GM10248 (cell line): ENCODE results near the gene CPM.
"Not testable (repeated sequence)": the region's sequence is repeated elsewhere in the genome, so short reads cannot be mapped to it uniquely, and the experiment has no call there.

ENCODE experiments used
- CTCF ChIA-PET: fragments of 300-600 bp; sonication (Branson Sonifier 250); formaldehyde crosslinking; extraction: SDS; loops from one replicate; lab custom pipeline; 2021; ENCODE audit warnings: antibody characterized with exemption; lab: Yijun Ruan, JAX
- POLR2A ChIA-PET: fragments of 350-650 bp; sonication (Branson Sonifier 250); formaldehyde crosslinking; extraction: SDS; loops from one replicate; lab custom pipeline; 2020; ENCODE audit warnings: antibody characterized with exemption; lab: Yijun Ruan, JAX
- DNase-seq: peaks from one replicate; pipeline ENCODE4 v3.0.0; 2012; ENCODE audit errors: extremely low spot score
- TF ChIP-seq, protein P1 (sequence below): IDR thresholded peaks from 2 replicates; pipeline ENCODE4 v1.5.1; 2012; ENCODE audit warnings: mild to moderate bottlenecking, low read depth; ENCODE audit errors: extremely low read depth, missing control alignments, control extremely low read depth

CPM gene

GRCh38 chr12:68812553-68813241 lies 120.3 kb downstream of the CPM start:
- ChIA-PET CTCF (interaction anchor here (1.4 to 3.1 kb wide), 5 partner anchors 9 to 25 kb away, joined by 3 to 21 read pairs (median 4); no protein-coding TSS in a partner anchor), POLR2A (interaction anchor here (0.5 to 0.9 kb wide), 3 partner anchors 10 to 71 kb away, joined by 3 to 7 read pairs (median 3); no protein-coding TSS in a partner anchor)
- no peak for DNase-seq
- TF ChIP-seq, protein P1, sequence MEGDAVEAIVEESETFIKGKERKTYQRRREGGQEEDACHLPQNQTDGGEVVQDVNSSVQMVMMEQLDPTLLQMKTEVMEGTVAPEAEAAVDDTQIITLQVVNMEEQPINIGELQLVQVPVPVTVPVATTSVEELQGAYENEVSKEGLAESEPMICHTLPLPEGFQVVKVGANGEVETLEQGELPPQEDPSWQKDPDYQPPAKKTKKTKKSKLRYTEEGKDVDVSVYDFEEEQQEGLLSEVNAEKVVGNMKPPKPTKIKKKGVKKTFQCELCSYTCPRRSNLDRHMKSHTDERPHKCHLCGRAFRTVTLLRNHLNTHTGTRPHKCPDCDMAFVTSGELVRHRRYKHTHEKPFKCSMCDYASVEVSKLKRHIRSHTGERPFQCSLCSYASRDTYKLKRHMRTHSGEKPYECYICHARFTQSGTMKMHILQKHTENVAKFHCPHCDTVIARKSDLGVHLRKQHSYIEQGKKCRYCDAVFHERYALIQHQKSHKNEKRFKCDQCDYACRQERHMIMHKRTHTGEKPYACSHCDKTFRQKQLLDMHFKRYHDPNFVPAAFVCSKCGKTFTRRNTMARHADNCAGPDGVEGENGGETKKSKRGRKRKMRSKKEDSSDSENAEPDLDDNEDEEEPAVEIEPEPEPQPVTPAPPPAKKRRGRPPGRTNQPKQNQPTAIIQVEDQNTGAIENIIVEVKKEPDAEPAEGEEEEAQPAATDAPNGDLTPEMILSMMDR, result no peak

DNA sequence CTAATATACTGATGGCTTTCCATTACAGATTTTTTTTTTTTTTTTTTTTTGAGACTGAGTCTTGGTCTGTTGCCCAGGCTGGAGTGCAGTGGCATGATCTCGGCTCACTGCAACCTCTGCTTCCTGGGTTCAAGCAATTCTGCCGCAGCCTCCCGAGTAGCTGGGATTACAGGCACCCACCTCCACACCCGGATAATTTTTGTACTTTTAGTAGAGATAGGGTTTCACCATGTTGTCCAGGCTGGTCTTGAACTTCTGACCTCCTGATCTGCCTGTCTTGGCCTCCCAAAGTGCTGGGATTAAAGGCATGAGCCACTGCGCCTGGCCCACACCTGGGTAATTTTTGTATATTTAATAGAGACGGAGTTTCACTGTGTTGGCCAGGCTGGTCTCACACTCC lies 121.4 kb downstream of the CPM start:
- ChIA-PET CTCF (interaction anchor here (3.1 kb wide), 1 partner anchor 19 kb away, joined by 21 read pairs; no protein-coding TSS in a partner anchor), POLR2A (interaction anchor here (0.6 to 0.7 kb wide), 2 partner anchors 120 to 173 kb away, joined by 3 to 11 read pairs; no protein-coding TSS in a partner anchor)
- not testable (repeated sequence) for DNase-seq

DNA sequence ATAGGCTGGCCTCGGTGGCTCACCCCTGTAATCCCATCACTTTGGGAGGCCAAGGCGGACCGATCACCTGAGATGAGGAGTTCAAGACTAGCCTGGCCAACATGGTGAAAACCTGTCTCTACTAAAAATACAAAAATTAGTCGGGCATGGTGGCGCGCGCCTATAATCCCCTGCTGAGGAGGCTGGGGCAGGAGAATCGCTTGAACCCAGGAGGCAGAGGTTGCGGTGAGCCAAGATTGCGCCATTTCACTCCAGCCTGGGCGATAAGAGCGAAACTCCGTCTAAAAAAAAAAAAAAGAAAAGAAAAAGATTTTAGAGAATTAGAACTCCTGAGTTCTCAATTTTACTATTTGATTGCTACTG lies 123.0 kb downstream of the CPM start:
- CTCF ChIA-PET, POLR2A ChIA-PET, DNase-seq: not testable (repeated sequence)

GRCh38 chr12:68809190-68810026 lies 123.6 kb downstream of the CPM start:
- ChIA-PET POLR2A (interaction anchor here (0.7 to 2.8 kb wide), 8 partner anchors 8 to 325 kb away, joined by 3 to 19 read pairs (median 6); partner anchors contain the start of genes RAP1B and SLC35E3), CTCF (interaction anchor here (0.6 to 2.5 kb wide), 5 partner anchors 9 to 28 kb away, joined by 3 to 18 read pairs (median 3); no protein-coding TSS in a partner anchor)
- DNase-seq, result no peak
- TF ChIP-seq, protein P1, result no peak

- TF ChIP-seq, protein P1, result no peak
- CTCF ChIA-PET, result interaction anchor here (0.6 to 2.5 kb wide), 12 partner anchors 10 to 585 kb away, joined by 3 to 26 read pairs (median 4); no protein-coding TSS in a partner anchor
- DNase-seq, result peak; percentile 82
- POLR2A ChIA-PET, result interaction anchor here (0.6 to 2.8 kb wide), 12 partner anchors 9 to 325 kb away, joined by 3 to 19 read pairs (median 4); partner anchors contain the start of genes RAP1B and SLC35E3
Measured at GRCh38 chr12:68808388-68809189, 124.4 kb downstream of the CPM start.

DNA sequence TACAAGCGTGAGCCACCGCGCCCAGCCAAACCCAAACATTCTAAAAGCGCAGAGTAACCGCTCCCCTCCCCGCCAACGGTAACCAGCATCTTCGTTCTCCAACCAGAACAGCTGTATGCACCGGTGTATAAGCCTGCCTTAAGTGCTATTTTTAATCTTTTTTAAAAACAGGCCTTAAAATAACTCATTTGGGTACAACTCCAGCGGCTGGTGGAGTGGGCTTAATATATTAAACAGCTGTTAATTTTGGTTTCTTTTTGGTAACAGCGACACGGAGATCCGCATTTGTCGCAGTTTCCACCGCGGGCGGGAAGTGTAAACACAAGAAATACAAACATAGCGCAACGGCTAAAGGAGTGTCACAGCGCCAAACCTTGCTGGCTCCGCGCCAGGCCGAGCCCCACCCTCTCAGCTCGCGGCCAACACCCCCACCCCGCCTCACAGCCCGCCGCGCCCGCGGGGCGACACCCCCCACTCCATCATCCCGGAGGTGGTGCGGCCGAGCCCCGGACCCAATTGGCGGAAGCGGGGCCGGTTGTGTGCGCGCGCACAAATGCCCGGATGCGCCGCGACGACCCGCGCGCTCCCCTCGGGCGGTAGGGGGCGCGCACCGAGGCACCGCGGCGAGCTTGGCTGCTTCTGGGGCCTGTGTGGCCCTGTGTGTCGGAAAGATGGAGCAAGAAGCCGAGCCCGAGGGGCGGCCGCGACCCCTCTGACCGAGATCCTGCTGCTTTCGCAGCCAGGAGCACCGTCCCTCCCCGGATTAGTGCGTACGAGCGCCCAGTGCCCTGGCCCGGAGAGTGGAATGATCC lies 125.2 kb downstream of the CPM start, which contains the start of gene MDM2:
Gene MDM2, plus strand, starts transcription at position 602 of the 812 bp plus-strand sequence. CDS start 301 bp downstream, outside the sequence.
- CTCF ChIA-PET, result interaction anchor here (0.7 to 2.5 kb wide), 16 partner anchors 9 to 584 kb away, joined by 3 to 26 read pairs (median 4); no protein-coding TSS in a partner anchor

DNA sequence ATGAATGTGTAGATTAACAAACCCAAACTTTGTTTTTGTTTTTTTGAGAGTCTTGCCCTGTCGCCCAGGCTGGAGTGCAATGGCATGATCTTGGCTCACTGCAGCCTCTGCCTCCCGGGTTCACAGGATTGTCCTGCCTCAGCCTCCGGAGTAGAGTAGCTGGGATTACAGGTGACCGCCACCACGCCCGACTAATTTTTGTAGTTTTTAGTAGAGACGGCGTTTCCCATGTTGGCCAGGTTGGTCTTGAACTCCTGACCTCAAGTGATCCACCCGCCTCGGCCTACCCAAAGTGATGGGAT lies 125.7 kb downstream of the CPM start:
- POLR2A ChIA-PET, result interaction anchor here (0.6 to 2.8 kb wide), 10 partner anchors 10 to 366 kb away, joined by 3 to 19 read pairs (median 4); partner anchors contain the start of genes RAP1B and SLC35E3
- DNase-seq, result not testable (repeated sequence)
- CTCF ChIA-PET, result interaction anchor here (0.7 to 2.5 kb wide), 16 partner anchors 8 to 584 kb away, joined by 3 to 26 read pairs (median 4); no protein-coding TSS in a partner anchor

More for the DNA sequence above, 125.2 kb downstream of the CPM start, which contains the start of gene MDM2:
- peak; percentile 96 for DNase-seq
- TF ChIP-seq, protein P1, result peak; percentile 77
- POLR2A ChIA-PET, result interaction anchor here (0.6 to 2.8 kb wide), 11 partner anchors 9 to 198 kb away, joined by 3 to 19 read pairs (median 4); partner anchors contain the start of genes RAP1B and SLC35E3
